ENCODE results near the gene SPSB2.
A peak's percentile ranks its signal among the peaks of the same experiment; 100 is the strongest.
"Not testable (repeated sequence)": the region's sequence is repeated elsewhere in the genome, so short reads cannot be mapped to it uniquely, and the experiment has no call there.

Gene SPSB2

DNA sequence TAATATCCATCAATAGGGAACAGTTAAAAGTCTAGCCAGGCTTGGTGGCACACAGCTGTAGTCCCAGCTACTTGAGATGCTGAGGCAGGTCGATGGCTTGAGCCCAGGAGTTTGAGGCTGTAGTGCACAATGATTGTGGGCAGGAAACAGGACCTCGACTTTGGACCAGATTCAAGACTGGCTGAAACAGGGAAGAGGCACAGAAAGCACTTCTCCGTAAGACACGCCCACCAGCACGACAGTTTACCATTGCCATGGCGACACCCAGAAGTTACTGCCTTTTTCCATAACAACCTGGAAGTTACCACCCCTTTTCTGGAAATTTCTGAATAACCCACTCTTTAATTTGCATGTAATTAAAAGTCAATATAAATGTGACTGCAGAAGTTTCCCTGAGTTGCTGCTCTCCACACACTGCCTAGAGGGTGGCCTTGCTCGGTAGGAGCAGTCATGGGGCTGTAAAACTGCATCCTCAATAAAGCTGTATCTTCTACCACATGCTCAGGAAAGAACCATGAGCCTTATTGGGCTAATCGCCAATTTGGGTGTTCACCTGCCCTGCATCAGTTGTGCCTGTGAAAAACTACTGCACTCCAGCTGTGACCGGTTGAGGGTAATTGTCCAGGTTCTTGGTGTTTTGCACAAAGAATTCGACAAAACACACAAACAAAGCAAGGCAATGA, 26.9 kb upstream of the SPSB2 start:
- peak; percentile 53 for DNase-seq (ENCODE audit: low spot score)

DNA sequence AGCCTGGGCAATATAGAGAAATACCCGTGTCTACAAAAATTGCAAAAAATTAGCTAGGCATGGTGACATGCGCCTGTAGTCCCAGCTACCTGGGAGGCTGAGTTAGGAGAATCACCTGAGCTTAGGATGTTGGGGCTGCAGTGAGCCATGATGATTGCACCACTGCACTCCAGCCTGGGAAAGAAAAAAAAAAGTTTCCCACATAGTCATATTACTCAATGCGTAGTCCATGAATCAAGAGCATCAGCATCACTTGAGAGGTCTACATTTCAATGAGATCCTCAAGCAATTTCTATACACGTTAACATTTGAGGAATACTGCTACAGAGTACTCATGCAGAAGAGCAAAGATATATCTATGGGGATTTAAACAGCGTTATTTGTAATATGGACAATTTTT, 26.3 kb upstream of the SPSB2 start:
- no peak for DNase-seq (ENCODE audit: low spot score)

DNA sequence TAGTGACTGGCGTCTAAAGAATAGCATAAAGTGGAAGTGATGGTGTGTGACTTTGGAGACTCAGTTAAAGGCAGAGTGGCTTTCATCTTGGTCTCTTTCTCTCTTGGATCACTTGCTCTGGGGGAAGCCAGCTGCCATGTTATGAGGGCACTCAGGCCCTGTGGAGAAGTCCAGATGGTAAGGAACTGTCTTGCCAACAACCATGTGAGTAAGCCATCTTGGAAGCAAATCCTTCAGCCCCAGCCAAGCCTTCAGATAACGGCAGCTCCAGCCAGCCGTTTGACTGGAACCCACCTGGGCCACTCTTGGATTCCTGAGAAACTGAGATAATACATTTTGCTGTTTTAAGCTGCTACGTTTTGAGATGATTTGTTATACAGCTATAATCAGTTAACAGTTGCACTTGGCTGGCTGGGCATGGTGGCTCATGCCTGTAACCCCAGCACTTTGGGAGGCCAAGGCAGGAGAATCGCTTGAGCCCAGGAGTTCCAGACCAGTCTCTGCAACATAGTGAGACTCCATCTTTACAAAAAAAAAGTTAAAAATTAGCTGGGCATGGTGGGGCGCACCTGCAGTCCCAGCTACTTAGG, 23.8 kb upstream of the SPSB2 start:
- DNase-seq (ENCODE audit: low spot score), result no peak

DNA sequence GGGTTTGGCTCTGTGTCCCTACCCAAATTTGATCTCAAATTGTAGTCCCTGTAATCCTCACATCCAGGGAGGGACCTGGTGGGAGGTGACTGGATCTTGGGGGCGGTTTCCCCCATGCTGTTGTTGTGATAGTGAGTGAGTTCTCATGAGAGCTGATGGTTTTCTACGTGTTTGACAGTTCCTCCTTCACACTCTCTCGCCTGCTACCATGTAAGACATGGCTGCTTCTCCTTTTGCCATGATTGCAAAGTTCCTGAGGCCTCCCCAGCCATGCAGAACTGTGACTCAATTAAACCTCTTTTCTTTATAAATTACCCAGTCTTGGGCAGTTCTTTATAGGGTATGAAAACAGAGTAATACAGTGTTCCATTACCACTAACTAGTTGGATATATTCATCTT, 21.2 kb upstream of the SPSB2 start:
- no peak for DNase-seq (ENCODE audit: low spot score)

DNA sequence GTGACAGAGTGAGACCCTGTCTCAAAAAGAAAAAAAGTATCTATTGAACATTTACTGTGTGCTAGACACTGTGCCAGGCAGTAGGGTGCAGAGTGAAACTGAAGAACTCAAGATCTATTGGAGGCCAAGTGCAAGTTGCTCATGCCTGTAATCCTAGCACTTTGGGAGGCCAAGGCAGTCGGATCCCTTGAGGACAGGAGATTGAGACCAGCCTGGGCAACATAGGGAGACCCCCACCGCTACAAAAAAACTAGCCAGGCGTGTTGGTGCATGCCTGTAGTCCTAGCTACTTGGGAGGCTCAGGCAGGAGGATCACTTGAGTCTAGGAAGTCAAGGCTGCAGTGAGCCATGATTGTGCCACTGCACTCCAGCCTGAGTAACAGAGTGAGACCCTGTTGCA, 19.6 kb upstream of the SPSB2 start:
- not testable (repeated sequence) for DNase-seq (ENCODE audit: low spot score)

DNA sequence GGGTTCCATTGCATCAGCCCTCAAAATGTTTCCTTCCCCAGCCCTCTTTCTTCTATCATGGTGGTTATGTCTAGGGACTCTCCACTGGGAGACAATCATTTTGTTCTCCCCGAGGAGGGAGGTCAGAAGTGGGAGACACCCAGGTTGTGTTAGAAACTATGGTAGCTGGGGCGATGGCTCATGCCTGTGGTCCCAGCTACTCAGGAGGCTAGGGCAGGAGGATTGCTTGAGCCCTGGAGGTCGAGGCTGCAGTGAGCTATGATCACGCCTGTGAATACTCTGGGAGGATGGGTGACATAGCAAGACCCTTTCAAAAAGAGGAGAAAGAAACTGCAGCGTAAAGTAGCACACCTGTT, 18.5 kb upstream of the SPSB2 start:
- DNase-seq (ENCODE audit: low spot score), result no peak

DNA sequence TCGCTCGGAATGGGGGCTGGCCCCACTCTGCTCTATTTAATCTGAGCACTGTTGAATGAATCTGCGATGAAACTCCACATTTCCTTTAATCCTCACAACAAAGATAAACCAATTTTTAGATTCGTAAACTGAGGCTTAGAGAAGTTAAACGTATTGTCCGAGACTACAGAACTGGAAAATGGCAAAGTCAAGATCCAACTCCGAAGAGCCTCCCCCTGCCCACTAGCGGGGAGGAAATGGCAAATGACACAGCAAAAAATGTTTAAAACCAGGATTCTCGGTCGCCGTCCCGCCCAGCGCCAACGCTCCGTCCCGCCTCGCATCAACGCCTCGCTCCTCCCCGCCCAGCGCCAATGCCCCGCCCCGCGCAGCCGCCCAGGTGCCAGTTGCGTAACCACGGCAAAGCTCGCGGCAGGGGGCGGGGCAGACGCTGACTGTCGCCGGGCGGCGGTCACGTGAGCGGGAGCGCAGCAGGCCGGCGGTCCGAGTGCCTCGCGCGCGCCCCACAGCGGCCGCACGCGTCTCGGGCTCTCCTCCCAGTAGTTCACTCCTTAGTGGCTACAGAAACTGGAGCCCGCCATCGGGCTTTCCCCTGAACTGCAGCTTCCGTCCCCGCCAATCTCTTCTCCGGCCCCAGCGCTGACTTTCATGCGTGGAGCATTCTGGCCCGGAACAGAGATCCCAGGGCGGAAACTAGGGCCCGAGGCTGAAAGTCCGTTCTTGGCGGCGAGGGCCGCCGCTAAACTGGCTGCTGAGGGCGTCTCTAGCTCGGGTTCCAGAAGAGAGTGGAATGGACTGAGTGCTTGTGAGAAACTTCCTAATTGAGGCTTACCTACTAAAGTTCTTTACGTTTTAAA, 17.9 kb upstream of the SPSB2 start:
- peak; percentile 98 for DNase-seq (ENCODE audit: low spot score)

DNA sequence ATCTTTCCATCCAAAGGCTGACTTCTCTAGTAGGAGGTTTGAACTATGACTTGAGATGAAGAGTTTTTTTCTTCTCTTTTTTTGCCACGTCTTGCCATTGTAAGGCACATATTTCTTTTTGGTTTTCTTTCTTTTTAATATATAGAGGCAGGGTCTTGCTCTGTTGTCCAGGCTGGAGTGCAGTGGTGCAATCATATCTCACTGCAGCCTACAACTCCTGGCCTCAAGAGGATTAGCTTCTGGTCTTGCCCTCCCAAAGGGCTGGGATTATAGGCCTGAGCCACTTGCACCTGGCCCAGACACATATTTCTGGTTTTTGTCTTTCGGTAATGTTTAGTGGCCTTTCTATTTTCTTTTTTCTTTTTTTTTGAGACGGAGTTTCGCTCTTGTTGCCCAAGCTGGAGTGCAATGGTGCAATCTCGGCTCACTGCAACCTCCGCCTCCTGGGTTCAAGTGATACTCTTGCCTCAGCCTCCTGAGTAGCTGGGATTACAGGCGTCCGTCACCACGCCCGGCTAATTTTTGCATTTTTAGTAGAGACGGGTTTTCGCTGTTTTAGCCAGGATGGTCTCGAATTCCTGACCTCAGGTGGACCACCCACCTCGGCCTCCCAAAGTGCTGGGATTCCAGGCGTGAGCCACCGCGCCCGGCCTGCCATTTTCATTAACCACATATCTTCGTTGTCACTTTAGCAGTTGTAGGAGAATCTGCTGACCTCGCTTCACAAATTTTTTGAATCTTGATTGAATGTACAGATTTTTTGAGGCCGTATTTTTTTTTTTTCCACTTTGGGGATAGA, 16.9 kb upstream of the SPSB2 start:
- DNase-seq (ENCODE audit: low spot score), result not testable (repeated sequence)

DNA sequence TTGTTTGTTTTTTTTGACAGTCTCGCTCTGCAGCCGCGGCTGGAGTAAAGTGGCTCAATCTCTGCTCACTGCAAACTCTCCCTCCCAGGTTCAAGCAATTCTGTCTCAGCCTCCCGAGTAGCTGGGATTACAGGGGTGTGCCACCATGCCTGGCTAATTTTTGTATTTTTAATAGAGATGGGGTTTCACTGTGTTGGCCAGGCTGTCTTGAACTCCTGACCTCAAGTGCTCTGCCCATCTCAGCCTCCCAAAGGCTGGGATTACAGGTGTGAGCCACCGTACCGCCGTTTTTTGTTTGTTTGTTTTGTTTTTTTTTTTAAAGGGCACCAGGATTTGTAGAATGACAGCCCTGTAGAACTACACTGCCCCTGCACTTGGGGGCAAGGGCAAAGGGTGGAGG, 15.7 kb upstream of the SPSB2 start:
- DNase-seq (ENCODE audit: low spot score), result not testable (repeated sequence)

DNA sequence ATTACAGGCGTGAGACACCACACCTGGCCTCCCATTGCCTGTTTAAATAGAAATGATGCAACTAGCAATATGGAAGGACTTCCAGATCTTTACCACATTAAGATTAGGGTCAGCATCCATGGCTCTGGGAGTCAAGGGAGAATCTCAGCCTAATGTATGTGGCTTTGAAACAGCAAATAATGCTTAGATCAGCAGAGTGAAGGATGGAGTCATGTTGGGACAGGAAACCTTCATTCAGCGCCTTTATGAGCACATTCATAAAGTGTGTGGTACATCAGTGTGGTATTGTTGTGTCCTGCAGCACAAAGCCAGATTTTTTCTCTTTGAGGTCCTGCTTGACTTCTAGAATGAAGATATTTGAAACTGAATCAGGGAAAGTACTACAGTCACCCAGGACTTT, 15.3 kb upstream of the SPSB2 start:
- DNase-seq (ENCODE audit: low spot score), result no peak

DNA sequence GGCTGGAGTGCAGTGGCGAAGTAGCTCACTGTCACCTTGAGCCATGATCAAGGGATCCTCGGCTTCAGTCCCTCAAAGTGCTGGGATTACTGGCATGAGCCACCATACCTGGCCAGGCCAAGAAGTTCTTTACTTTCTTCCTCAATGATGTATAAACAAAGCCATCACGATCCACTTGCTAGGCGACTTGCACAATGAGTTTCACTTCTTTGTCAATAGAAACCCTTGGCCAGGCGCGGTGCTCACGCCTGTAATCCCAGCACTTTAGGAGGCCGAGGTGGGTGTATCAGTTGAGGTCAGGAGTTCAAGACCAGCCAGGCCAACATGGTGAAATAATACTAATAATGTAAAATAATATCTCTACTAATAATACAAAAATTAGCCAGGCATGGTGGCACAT, 14.4 kb upstream of the SPSB2 start:
- no peak for DNase-seq (ENCODE audit: low spot score)

DNA sequence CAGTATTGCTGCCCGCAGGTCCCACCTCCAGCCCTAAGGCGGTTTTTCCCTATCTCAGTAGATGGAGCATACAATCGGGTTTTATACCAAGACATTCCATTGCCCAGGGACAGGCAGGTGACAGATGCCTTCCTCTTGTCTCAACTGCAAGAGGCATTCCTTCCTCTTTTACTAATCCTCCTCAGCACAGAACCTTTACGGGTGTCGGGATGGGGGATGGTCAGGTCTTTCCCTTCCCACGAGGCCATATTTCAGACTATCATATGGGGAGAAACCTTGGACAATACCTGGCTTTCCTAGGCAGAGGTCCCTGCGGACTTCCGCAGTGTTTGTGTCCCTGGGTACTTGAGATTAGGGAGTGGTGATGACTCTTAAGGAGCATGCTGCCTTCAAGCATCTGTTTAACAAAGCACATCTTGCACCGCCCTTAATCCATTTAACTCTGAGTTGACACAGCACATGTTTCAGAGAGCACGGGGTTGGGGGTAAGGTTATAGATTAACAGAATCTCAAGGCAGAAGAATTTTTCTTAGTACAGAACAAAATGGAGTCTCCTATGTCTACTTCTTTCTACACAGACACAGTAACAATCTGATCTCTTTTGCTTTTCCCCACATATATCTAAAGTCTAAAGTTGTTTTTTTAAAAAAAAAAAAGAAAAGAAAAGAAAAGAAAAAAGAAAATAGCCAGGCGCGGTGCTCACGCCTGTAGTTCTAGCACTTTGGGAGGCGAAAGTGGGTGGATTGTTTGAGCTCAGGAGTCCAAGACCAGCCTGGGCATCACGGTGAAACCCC, 13.3 kb upstream of the SPSB2 start:
- not testable (repeated sequence) for DNase-seq (ENCODE audit: low spot score)

DNA sequence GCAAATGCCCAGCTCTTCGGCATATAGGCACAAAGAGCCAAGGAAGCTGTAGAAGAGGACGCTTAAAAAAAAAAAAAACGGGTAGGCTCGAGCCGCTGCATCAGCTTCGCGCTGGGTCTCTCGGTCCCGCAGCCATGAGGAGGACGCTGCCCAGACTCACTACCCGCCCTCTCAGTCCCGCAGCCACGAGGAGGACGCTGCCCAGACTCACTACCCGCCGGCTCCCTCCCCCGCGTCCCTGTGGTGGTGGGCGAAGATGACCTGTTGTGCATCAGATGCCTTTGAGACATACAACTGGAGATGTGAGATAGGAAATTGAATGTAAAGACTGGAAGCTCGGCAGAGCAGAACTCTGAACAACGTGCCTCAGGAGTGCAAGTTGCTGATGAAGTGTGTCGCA, 11.4 kb upstream of the SPSB2 start:
- no peak for DNase-seq (ENCODE audit: low spot score)

DNA sequence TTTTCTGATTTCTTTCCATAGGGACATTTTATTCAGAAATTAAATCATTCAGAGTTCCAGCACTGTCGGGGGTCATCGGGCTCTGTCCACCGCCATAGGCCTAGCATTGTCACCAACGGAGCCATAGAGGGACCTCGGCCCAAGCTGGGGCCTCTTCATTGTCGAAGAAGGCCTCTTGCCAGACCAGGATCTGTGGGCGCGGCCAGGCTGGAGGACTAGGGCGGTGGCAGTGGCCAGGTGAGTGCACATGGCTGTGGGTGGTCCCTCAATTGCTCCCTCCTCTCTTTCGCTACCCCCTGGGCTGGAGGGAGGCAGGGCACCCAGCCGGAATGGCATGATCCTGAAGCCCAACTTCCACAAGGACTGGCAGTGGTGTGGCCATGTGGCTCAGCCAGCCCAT, 10.6 kb upstream of the SPSB2 start:
- DNase-seq (ENCODE audit: low spot score), result no peak

DNA sequence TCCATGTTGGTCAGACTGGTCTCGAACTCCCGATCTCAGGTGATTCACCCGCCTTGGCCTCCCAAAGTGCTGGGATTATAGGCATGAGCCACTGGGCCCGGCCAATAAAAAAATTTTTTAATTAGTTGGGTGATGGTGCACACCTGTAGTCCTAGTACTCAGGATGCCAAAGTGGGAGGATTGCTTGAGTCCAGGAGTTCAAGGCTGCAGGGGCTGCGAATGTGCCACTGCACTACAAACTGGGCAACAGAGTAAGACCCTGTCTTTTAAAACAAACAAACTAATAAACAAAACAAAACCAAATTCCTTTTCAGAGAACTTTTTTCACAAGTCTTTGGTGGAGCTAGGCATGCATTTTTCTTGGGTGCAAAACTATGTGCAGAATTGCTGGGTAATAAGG, 10.1 kb upstream of the SPSB2 start:
- DNase-seq (ENCODE audit: low spot score), result no peak

DNA sequence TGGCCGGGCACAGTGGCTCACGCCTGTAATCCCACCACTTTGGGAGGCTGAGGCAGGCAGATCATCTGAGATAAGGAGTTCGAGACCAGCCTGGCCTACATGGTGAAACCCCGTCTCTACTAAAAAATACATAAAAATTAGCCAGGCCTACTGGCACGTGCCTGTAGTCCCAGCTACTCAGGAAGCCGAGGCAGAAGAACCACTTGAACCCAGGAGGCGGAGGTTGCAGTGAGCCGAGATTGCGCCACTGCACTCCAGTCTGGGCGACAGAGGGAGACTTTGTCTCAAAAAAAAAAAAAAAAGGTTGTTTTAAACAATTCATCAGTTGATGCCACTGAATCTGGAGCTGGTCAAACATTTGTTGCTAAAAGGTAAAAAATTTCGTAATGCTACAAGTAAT, 6.7 kb upstream of the SPSB2 start:
- not testable (repeated sequence) for DNase-seq (ENCODE audit: low spot score)

DNA sequence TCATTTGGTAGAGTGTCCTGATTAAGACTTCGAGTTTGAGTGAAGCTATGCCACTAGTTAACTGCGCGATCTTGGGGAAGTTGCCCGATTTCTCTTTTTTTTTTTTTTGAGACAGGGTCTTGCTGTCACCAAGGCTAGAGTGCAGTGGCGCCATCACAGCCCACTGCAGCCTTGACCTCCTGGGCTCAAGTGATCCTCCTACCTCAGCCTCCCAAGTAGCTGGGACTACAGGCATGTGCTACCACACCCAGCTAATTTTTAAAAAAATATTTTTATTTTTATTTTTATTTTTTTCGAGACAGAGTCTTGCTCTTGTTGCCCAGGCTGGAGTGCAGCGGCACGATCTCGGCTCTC, 889 bp upstream of the SPSB2 start:
- not testable (repeated sequence) for DNase-seq (ENCODE audit: low spot score)

DNA sequence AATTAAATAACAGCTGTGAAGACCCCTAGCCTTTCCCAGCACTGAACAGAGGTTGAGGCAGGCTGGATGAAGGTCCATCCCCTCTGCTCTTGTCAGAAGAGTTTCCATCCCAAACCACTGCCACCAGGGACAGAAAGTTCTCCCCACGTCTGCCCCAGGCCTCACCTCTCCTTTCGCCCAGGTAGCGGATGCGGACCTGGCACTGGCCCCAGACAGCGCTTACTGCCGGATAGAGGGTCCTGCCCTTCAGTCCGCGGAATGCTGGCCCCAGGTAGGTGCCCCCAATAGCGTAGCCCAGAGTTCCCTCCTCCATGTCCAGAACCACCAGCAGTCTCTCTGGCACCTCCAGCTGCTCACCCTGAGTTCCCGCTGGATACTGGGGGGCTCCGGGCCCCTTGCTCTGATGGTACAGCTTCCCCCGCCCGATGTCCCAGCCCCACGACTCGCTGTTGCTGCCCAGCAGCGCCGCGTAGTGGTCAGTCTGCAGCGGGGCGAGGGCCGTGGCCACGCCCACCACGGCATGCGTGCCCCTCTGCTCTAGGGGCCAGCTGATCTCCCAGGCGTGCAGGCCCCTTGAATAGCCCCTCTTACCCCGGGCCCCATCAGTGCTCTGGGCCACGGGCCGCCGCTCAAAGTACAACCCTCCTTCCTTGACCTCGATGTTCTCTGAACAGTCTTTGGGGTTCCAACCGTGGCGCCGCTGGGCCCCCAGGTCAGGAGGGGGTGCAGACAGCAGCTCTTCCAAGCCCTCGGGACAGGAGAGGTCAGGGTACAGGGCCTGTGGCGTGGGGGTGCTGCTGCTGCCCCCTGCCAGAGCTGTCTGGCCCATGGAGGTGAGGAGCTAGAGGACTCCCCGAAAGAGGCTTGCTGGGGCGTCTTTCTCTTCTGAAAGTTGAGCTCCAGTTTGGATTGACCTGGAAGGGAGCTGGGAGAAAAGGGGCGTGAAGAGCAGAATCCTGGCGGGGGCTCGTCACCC, 742 bp downstream of the SPSB2 start:
- DNase-seq (ENCODE audit: low spot score), result peak; percentile 73

DNA sequence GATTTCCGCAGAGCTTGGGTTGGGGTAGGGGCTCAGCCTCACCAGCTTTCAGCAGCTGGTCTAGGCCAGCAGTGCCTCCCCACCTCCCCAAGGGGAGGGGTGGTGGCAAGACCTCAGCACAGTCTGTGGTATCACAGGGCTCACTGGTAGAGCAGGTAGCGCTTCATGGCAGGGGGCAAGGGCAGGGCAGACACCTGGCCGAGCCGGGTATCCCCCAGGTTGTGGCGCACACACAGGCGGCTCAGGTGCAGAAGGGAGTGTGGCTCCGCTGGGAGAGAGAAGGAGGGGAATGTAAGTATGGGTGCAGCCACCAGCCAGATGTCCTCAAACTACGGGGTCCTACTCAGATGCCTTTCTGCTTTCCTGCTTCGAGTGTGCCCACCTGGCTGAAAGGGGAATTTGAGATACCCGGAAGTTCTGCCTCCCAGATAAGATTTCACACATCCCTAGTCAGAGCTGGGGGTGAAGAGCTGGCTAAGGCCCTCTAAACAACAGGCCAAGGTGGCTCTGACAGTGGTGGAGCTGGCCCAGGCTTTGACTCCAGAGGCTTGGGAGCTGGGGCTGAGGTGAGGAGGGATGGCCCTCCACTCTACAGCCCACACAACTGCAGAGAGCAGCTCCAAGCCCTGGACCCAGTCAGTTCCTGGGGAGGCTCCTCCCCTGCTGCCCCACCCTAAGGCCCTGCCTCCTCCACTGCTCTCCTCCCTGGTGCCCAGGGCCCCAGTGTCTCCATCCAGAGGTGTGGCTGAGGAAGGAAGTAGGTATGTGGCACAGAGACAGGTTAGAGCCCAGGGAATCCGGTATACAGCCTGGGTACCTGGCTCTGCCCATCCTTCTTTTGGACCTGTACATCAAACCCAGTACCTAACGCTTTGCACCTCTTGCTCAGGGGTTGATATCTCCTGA, 1.8 kb downstream of the SPSB2 start:
- DNase-seq (ENCODE audit: low spot score), result no peak
